Measurements from ENCODE around the gene THAP8.

The THAP8 gene

DNA sequence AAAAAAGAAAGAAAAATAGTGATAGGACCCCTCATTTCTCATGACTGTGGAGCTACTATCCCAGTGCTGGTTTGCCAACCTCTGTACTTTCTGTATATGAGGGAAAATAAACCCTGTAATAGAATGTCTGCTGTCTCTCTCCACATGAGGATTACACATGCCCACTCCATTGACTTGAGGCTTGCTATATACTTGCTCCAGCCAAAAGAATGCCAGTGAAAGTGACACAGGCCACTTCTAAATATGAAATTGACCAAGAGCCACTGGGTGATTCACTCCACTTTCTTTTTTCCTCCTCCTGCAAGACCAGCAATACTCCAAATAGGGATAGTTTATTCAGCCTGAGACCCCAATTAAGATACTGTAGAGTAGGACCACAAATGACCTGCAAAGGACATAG lies 6.2 kb downstream of the THAP8 start:
- H3K9me3 ChIP-seq (ENCODE audit: insufficient read depth, low read length, severe bottlenecking), result no peaks in the 10 kb centered on the region
- peaks cover 23% of the 10 kb centered on the region for H3K79me2 ChIP-seq (ENCODE audit: insufficient read depth, low read length)
- no peak overlapping the region for H3K4me3 ChIP-seq (ENCODE audit: low read depth in 1 of 2, low read length in 2 of 2)
- H4K20me1 ChIP-seq (ENCODE audit: insufficient read depth, low read length), result no peaks in the 10 kb centered on the region
- no peak overlapping the region for H3K4me2 ChIP-seq (ENCODE audit: insufficient read depth, low read length)
- TF ChIP-seq EZH2 (IDR thresholded peaks at IDR 0.05; ENCODE audit: borderline replicate concordance, low read depth, low read length, severe bottlenecking), result no peak
- TF ChIP-seq, protein P1, sequence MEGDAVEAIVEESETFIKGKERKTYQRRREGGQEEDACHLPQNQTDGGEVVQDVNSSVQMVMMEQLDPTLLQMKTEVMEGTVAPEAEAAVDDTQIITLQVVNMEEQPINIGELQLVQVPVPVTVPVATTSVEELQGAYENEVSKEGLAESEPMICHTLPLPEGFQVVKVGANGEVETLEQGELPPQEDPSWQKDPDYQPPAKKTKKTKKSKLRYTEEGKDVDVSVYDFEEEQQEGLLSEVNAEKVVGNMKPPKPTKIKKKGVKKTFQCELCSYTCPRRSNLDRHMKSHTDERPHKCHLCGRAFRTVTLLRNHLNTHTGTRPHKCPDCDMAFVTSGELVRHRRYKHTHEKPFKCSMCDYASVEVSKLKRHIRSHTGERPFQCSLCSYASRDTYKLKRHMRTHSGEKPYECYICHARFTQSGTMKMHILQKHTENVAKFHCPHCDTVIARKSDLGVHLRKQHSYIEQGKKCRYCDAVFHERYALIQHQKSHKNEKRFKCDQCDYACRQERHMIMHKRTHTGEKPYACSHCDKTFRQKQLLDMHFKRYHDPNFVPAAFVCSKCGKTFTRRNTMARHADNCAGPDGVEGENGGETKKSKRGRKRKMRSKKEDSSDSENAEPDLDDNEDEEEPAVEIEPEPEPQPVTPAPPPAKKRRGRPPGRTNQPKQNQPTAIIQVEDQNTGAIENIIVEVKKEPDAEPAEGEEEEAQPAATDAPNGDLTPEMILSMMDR (IDR thresholded peaks at IDR 0.05; ENCODE audit: borderline replicate concordance, extremely low read depth, low read length, poor library complexity, severe bottlenecking), result no peak
- DNase-seq, result no peak
- ATAC-seq (ENCODE audit: insufficient read depth, low read depth), result no peak
- H3K4me1 ChIP-seq (ENCODE audit: insufficient read depth, low read length), result peaks cover 7% of the 10 kb centered on the region
- no peak overlapping the region for H2AFZ ChIP-seq (ENCODE audit: low read depth, low read length)
- H3K36me3 ChIP-seq (ENCODE audit: insufficient read depth, low read length), result peaks cover 4% of the 10 kb centered on the region; the same call in 1 of the 2 replicates
- H3K27me3 ChIP-seq (ENCODE audit: insufficient read depth, low read length, poor library complexity), result no peaks in the 10 kb centered on the region
- H3K9ac ChIP-seq (ENCODE audit: low read depth, low read length), result no peak overlapping the region
- no peak overlapping the region for H3K27ac ChIP-seq (ENCODE audit: low read length)

DNA sequence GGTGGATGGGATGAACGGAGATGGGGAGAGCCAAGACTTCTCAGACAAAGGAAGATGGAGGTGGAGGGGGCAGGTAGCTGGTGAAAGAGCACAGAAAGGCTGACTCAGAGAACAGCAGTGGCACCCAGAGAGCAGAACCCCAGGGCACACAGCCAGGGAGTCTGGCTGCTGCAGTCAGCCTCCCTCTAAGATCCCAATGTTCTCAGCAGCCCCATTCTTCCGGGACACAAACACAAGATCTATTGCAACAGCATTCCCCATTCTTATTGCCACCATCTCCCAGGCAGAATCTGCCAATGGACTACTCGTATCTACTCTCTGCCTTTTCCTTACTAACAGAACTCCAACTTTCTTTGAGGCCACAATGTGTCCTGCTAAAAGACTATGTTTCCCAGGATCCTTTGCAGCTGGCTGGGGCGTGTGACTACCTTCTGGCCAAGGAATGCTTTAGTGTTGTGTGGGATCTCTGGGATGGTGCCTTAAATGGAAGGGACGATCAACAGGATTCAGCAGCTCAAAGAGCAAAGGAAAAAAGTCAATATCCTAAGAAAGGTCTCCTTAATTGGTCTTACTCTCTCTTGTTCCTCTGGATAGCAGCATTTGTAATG lies 7.5 kb downstream of the THAP8 start:
- H3K79me2 ChIP-seq (ENCODE audit: insufficient read depth, low read length), result peaks cover 13% of the 10 kb centered on the region; the same call in 1 of the 2 replicates
- ATAC-seq (ENCODE audit: insufficient read depth, low read depth) (no peak), DNase-seq (no peak)
- no peaks in the 10 kb centered on the region for H4K20me1 ChIP-seq (ENCODE audit: insufficient read depth, low read length)
- TF ChIP-seq, protein P1 (IDR thresholded peaks at IDR 0.05; ENCODE audit: borderline replicate concordance, extremely low read depth, low read length, poor library complexity, severe bottlenecking), result no peak
- TF ChIP-seq EZH2 (IDR thresholded peaks at IDR 0.05; ENCODE audit: borderline replicate concordance, low read depth, low read length, severe bottlenecking), result no peak
- no peak overlapping the region for H2AFZ ChIP-seq (ENCODE audit: low read depth, low read length)
- H3K9me3 ChIP-seq (ENCODE audit: insufficient read depth, low read length, severe bottlenecking), result no peaks in the 10 kb centered on the region
- H3K4me3 ChIP-seq (ENCODE audit: low read depth in 1 of 2, low read length in 2 of 2), result no peak overlapping the region
- H3K36me3 ChIP-seq (ENCODE audit: insufficient read depth, low read length), result peaks cover 4% of the 10 kb centered on the region; the same call in 1 of the 2 replicates
- H3K27ac ChIP-seq (ENCODE audit: low read length), result no peak overlapping the region
- H3K27me3 ChIP-seq (ENCODE audit: insufficient read depth, low read length, poor library complexity), result no peaks in the 10 kb centered on the region
- H3K4me2 ChIP-seq (ENCODE audit: insufficient read depth, low read length), result no peak overlapping the region
- no peak overlapping the region for H3K9ac ChIP-seq (ENCODE audit: low read depth, low read length)
- no peaks in the 10 kb centered on the region for H3K4me1 ChIP-seq (ENCODE audit: insufficient read depth, low read length)

DNA sequence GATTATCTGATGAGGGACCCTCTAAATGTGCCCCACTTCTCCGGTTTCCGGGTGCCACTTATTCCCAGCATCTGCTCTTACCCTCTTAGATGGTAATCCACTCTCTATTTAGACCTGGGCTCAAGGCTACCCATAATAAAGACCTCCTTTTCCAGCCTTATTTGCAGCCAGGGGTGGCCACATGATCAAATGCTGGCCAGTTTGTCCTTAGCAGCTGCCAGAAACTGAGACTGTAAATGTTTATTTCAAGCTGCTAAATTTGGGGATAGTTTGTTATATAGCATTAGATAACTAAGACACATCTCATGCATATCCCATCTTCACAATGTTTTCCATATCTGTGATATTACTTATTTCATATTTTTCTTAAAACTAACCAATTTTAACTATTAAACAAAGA lies 10.1 kb downstream of the THAP8 start:
- Histone ChIP-seq H3K4me2 (ENCODE audit: insufficient read depth, low read length) (no peak overlapping the region), H3K9ac (ENCODE audit: low read depth, low read length) (no peak overlapping the region), H3K27ac (ENCODE audit: low read length) (no peak overlapping the region), H3K79me2 (ENCODE audit: insufficient read depth, low read length) (peaks cover 9% of the 10 kb centered on the region; the same call in 1 of the 2 replicates), H3K4me3 (ENCODE audit: low read depth in 1 of 2, low read length in 2 of 2) (no peak overlapping the region), H3K9me3 (ENCODE audit: insufficient read depth, low read length, severe bottlenecking) (no peaks in the 10 kb centered on the region), H3K4me1 (ENCODE audit: insufficient read depth, low read length) (no peaks in the 10 kb centered on the region), H3K27me3 (ENCODE audit: insufficient read depth, low read length, poor library complexity) (no peaks in the 10 kb centered on the region), H4K20me1 (ENCODE audit: insufficient read depth, low read length) (no peaks in the 10 kb centered on the region), H2AFZ (ENCODE audit: low read depth, low read length) (no peak overlapping the region), H3K36me3 (ENCODE audit: insufficient read depth, low read length) (peaks cover 16% of the 10 kb centered on the region)
- no peak for TF ChIP-seq EZH2 (IDR thresholded peaks at IDR 0.05; ENCODE audit: borderline replicate concordance, low read depth, low read length, severe bottlenecking)
- TF ChIP-seq, protein P1 (IDR thresholded peaks at IDR 0.05; ENCODE audit: borderline replicate concordance, extremely low read depth, low read length, poor library complexity, severe bottlenecking), result no peak
- ATAC-seq (ENCODE audit: insufficient read depth, low read depth) (no peak), DNase-seq (no peak)

All from DND-41 (cell line).